GM12878 (cell line): ENCODE measurements around the gene TMTC1. TPM values are rescaled to one million over a fixed set of nuclear protein-coding genes. Genes with fewer than 3 reads are reported as not detected.

Experiments used
- ATAC-seq: fragments of 200-7000 bp; cut with Tn5 transposase; 3 replicates; pipeline ENCODE4 v1.9.1; 2020; ENCODE audit warnings: mild to moderate bottlenecking, moderate library complexity
- BruUV-seq: library from RNA; stranded (reverse); fragments of 400-500 nt; replicated peaks from 2 replicates; lab custom pipeline; 2021; lab: Mats Ljungman, UMichigan
- CTCF ChIA-PET: fragments of 300-600 bp; sonication (Branson Sonifier 250); formaldehyde crosslinking; extraction: SDS; loops from one replicate; lab custom pipeline; 2021; ENCODE audit warnings: inconsistent platforms; lab: Yijun Ruan, JAX
- POLR2A ChIA-PET: fragments of 350-600 bp; formaldehyde crosslinking; extraction: SDS; loops from one replicate; lab custom pipeline; 2021; ENCODE audit warnings: inconsistent platforms; lab: Charles Lee
- RAD21 ChIA-PET: fragments of 300-600 bp; sonication (Branson Sonifier 250); formaldehyde crosslinking; loops from one replicate; lab custom pipeline; 2023; ENCODE audit warnings: antibody characterized with exemption; ENCODE audit not compliant: unreplicated experiment; lab: Charles Lee
- SMC1A ChIA-PET: fragments of 300-600 bp; sonication (Branson Sonifier 250); formaldehyde crosslinking; loops from one replicate; lab custom pipeline; 2023; ENCODE audit not compliant: unreplicated experiment, uncharacterized antibody; lab: Charles Lee
- DNase-seq: peaks from one replicate; pipeline ENCODE4 v3.0.0-alpha.2; 2011; ENCODE audit warnings: low read depth, low spot score
- FAIRE-seq: peaks from 3 replicates; lab custom pipeline; 2011; peaks lifted over from hg19 to GRCh38; lab: Jason Lieb, UNC
- H2AFZ ChIP-seq: 2 replicates; pipeline ENCODE4 v1.6.0; 2011; ENCODE audit warnings: low read depth, low read length, control low read depth; ENCODE audit not compliant: control insufficient read depth
- H3K27ac ChIP-seq: 2 replicates; pipeline ENCODE4 v1.5.1; 2011; ENCODE audit warnings: control low read depth; ENCODE audit not compliant: control insufficient read depth, insufficient read depth
- H3K27me3 ChIP-seq, 2 experiments: replicated peaks in 1 of 2; 2 replicates each; pipeline versions ENCODE4 v1.6.0 to v1.6.1; 2011; ENCODE audit warnings: low read length in 1 of 2; ENCODE audit not compliant: control insufficient read depth in 2 of 2, insufficient read depth in 2 of 2
- H3K36me3 ChIP-seq, 2 experiments: 2 replicates each; pipeline ENCODE4 v1.5.1; 2011; ENCODE audit warnings: low read length in 1 of 2; ENCODE audit not compliant: control insufficient read depth in 2 of 2, insufficient read depth in 2 of 2
- H3K4me1 ChIP-seq: 2 replicates; pipeline ENCODE4 v1.6.1; 2011; ENCODE audit warnings: mild to moderate bottlenecking, low read length, moderate library complexity, mixed read lengths; ENCODE audit not compliant: control insufficient read depth, insufficient read depth
- H3K4me2 ChIP-seq: 2 replicates; pipeline ENCODE4 v1.6.0; 2011; ENCODE audit warnings: control low read depth; ENCODE audit not compliant: control insufficient read depth, insufficient read depth
- H3K4me3 ChIP-seq: fragments of 200-600 bp; sonication (generic); 2 replicates; pipeline ENCODE4 v1.5.1; 2016
- H3K79me2 ChIP-seq: 2 replicates; pipeline ENCODE4 v1.6.0; 2011; ENCODE audit warnings: low read length; ENCODE audit not compliant: control insufficient read depth, insufficient read depth
- H3K9ac ChIP-seq: 2 replicates; pipeline ENCODE4 v1.8.0; 2011; ENCODE audit warnings: low read length, control low read depth, mixed read lengths; ENCODE audit not compliant: control insufficient read depth, insufficient read depth
- H3K9me3 ChIP-seq: replicated peaks from 3 replicates; pipeline ENCODE4 v1.5.1; 2011; ENCODE audit warnings: mild to moderate bottlenecking, low read length; ENCODE audit not compliant: control insufficient read depth, insufficient read depth
- H4K20me1 ChIP-seq: 2 replicates; pipeline ENCODE4 v1.6.0; 2011; ENCODE audit not compliant: control insufficient read depth, insufficient read depth
- ATF2 ChIP-seq: IDR thresholded peaks from 2 replicates; pipeline ENCODE4 v1.6.1; 2012; ENCODE audit warnings: low read length, inconsistent platforms
- ATF7 ChIP-seq: fragments of 450-650 bp; IDR thresholded peaks from 2 replicates; pipeline ENCODE4 v1.6.1; 2016; ENCODE audit warnings: low read depth, mild to moderate bottlenecking
- BMI1 ChIP-seq: fragments of 450-650 bp; IDR thresholded peaks from 2 replicates; pipeline ENCODE4 v1.6.1; 2016; ENCODE audit warnings: mild to moderate bottlenecking, moderate library complexity, borderline replicate concordance
- CBX5 ChIP-seq: sonication (generic); IDR thresholded peaks from 2 replicates; pipeline ENCODE4 v1.6.1; 2016; ENCODE audit warnings: low read depth, moderate library complexity, mild to moderate bottlenecking, inconsistent platforms
- DPF2 ChIP-seq: fragments of 450-650 bp; IDR thresholded peaks from 2 replicates; pipeline ENCODE4 v1.6.1; 2017; ENCODE audit warnings: mild to moderate bottlenecking
- ESRRA ChIP-seq: IDR thresholded peaks from 2 replicates; pipeline ENCODE4 v1.6.1; 2012; ENCODE audit warnings: mild to moderate bottlenecking, low read length, improper control_type of control experiment
- IKZF1 ChIP-seq: fragments of 450-650 bp; conservative IDR thresholded peaks from 2 replicates; pipeline ENCODE4 v1.6.1; 2017; ENCODE audit warnings: antibody characterized with exemption, mild to moderate bottlenecking
- IKZF2 ChIP-seq, 2 experiments: fragments of 450-650 bp; IDR thresholded peaks; 2 replicates each; pipeline ENCODE4 v1.6.1; 2017; ENCODE audit warnings: mild to moderate bottlenecking in 2 of 2, moderate library complexity in 2 of 2
- MYC ChIP-seq: IDR thresholded peaks from 2 replicates; pipeline ENCODE4 v1.6.1; 2011; ENCODE audit warnings: mild to moderate bottlenecking, low read length, moderate library complexity, inconsistent platforms; ENCODE audit not compliant: insufficient read depth, insufficient replicate concordance, insufficient read length, severe bottlenecking
- NBN ChIP-seq: fragments of 450-650 bp; IDR thresholded peaks from 2 replicates; pipeline ENCODE4 v1.6.1; 2016
- POLR2A ChIP-seq: IDR thresholded peaks from 2 replicates; pipeline ENCODE4 v1.6.1; 2011; ENCODE audit warnings: low read depth, mild to moderate bottlenecking, low read length
- RBBP5 ChIP-seq: fragments of 200-600 bp; sonication (generic); conservative IDR thresholded peaks from 2 replicates; pipeline ENCODE4 v1.6.1; 2016
- REST ChIP-seq: IDR thresholded peaks from 2 replicates; pipeline ENCODE4 v1.6.1; 2012; ENCODE audit warnings: mild to moderate bottlenecking, low read depth, low read length
- whole genome bisulfite sequencing: methylation state at CpG from one replicate; pipeline ENCODE4 v1.1.6; 2016; ENCODE audit warnings: low lambda C conversion rate; ENCODE audit not compliant: insufficient replicate concordance, insufficient coverage; ENCODE audit errors: missing lambda C conversion rate; 5-methylcytosine and 5-hydroxymethylcytosine counted together
- in situ Hi-C: fragments of 300-500 bp; cut with MboI; formaldehyde crosslinking; loops from 9 replicates; pipeline ENCODE4 v1.14.3; 2018; ENCODE audit warnings: mixed read lengths
- intact Hi-C: fragments of 100-400 bp; cut with micrococcal nuclease; formaldehyde crosslinking; loops from one replicate; pipeline ENCODE4 v1.14.2; 2022; ENCODE audit not compliant: unreplicated experiment
- polyA plus RNA-seq, 11 experiments: library from polyadenylated mRNA; depleted of rRNA in 4 of 11; unstranded in 6 of 11; stranded (reverse) in 5 of 11; fragments of >200 nt; fragmentation: Nextera tagmentation in 4 of 11; fragmentation: Illumina TruSeq in 1 of 11; extraction: Ambion mirVana in 4 of 11; extraction: Trizol in 1 of 11; gene quantifications; 1 replicate in 1 of 11; 2 replicates in 10 of 11; pipeline versions ENCODE4 v1.2.1 to v1.2.3, GENCODE V29; 2011 to 2016; ENCODE audit warnings: inconsistent platforms in 2 of 11, missing spikeins in 2 of 11, low read depth in 1 of 11
- total RNA-seq, 4 experiments: library from RNA; depleted of rRNA in 3 of 4; stranded (reverse); fragments of >200 nt in 3 of 4; fragmentation: Illumina TruSeq in 1 of 4; extraction: Trizol in 1 of 4; gene quantifications; 2 replicates each; pipeline versions ENCODE4 v1.2.1 to v1.2.3, GENCODE V29; 2013 to 2021

TMTC1 gene
- total and polyA plus RNA-seq, 10 of the 15 experiments (the other 5 are each of a cell fraction or from before 2014, with no cell fraction given) = 0.10 to 20.9 (median 0.57) TPM

DNA sequence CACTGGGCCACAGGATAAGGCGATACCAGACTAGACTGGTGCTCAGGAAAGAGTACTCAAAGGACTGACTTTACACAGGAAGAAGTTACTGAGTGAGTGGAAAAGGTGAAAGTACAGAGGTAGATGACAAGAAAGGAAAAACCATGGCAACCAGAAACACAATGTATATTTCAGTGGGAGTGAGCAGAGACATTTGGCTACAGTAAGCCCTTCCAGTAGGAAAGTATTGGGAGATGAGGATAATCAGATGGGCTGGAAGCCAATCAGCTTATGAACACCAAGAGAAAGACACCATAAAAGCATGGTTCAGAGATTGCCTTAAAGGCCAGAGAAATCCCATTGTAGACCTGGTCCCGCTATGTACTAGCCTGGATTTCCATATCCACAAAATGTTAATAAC, 51.6 kb downstream of the TMTC1 start:
- no peaks in the 10 kb centered on the region for H3K27me3 ChIP-seq
- no peak overlapping the region for H3K9ac ChIP-seq
- no peak overlapping the region for H3K27ac ChIP-seq
- SMC1A ChIA-PET = interaction anchor here (0.7 to 4.4 kb wide), 4 partner anchors 10 to 179 kb away, joined by 3 to 26 read pairs (median 4); no protein-coding TSS in a partner anchor
- in situ Hi-C loops = no loop called here
- no peaks in the 10 kb centered on the region for H3K4me1 ChIP-seq
- 41% methylated on average over 2 of the region's 2 CpGs for WGBS
- no peak for ATAC-seq
- intact Hi-C loops = no loop called here
- RAD21 ChIA-PET = interaction anchor here (1.4 kb wide), 1 partner anchor 10 kb away, joined by 8 read pairs; no protein-coding TSS in a partner anchor
- CTCF ChIA-PET = interaction anchor here (1.2 to 2.1 kb wide), 3 partner anchors 10 to 36 kb away, joined by 3 to 5 read pairs (median 3); no protein-coding TSS in a partner anchor
- no peak for FAIRE-seq
- H3K36me3 ChIP-seq = no peaks in the 10 kb centered on the region
- DNase-seq = no peak
- TF ChIP-seq BMI1 (no peak), CBX5 (no peak)
- no peaks in the 10 kb centered on the region for H4K20me1 ChIP-seq
- H2AFZ ChIP-seq = no peak overlapping the region
- BruUV-seq = no TSS peak
- H3K4me3 ChIP-seq = no peak overlapping the region
- H3K79me2 ChIP-seq = no peaks in the 10 kb centered on the region
- no peak overlapping the region for H3K4me2 ChIP-seq
- POLR2A ChIA-PET = no interaction called here
- H3K9me3 ChIP-seq = no peaks in the 10 kb centered on the region; the same call in 2 of the 3 replicates

- H3K36me3 ChIP-seq = no peaks in the 10 kb centered on the region
- no peaks in the 10 kb centered on the region; the same call in 2 of the 3 replicates for H3K9me3 ChIP-seq
- RAD21 ChIA-PET = interaction anchor here (0.8 to 1.4 kb wide), 2 partner anchors 9 to 12 kb away, joined by 4 to 8 read pairs; no protein-coding TSS in a partner anchor
- POLR2A ChIA-PET = no interaction called here
- no peak overlapping the region for H3K27ac ChIP-seq
- in situ Hi-C loops (no loop called here), intact Hi-C loops (no loop called here)
- BruUV-seq = no TSS peak
- H2AFZ ChIP-seq = no peak overlapping the region
- no peak overlapping the region for H3K4me2 ChIP-seq
- ATAC-seq (no peak), DNase-seq (no peak), FAIRE-seq (no peak)
- 28% methylated on average over 2 of the region's 2 CpGs for whole genome bisulfite sequencing
- H3K4me3 ChIP-seq = no peak overlapping the region
- CTCF ChIA-PET = interaction anchor here (1.2 to 2.1 kb wide), 3 partner anchors 7 to 37 kb away, joined by 3 to 5 read pairs (median 4); no protein-coding TSS in a partner anchor
- no peak overlapping the region for H3K9ac ChIP-seq
- H3K27me3 ChIP-seq = no peaks in the 10 kb centered on the region
- no peaks in the 10 kb centered on the region for H3K4me1 ChIP-seq
- SMC1A ChIA-PET = interaction anchor here (1.1 to 4.4 kb wide), 7 partner anchors 12 to 179 kb away, joined by 3 to 26 read pairs (median 5); no protein-coding TSS in a partner anchor
- H3K79me2 ChIP-seq = no peaks in the 10 kb centered on the region
- H4K20me1 ChIP-seq = no peaks in the 10 kb centered on the region
- no peak for TF ChIP-seq MYC
- TF ChIP-seq ESRRA = no peak
- no peak for TF ChIP-seq RBBP5
- no peak for TF ChIP-seq ATF7
- no peak for TF ChIP-seq IKZF1
- no peak for TF ChIP-seq ATF2
- TF ChIP-seq IKZF2 (IDR thresholded peaks at IDR 0.05) = no peak
- no peak for TF ChIP-seq POLR2A
- TF ChIP-seq DPF2 = no peak
- TF ChIP-seq NBN = no peak
- TF ChIP-seq REST = no peak
Measured at GRCh38 chr12:29731591-29731990, 52.2 kb downstream of the TMTC1 start.
